Vagina (tissue), 2 donors: ENCODE results near the gene PMM2.

ENCODE experiments used
- CTCF ChIP-seq, 3 experiments: fragments of 450-650 bp in 2 of 3; fragments of 200-600 bp in 1 of 3; sonication (generic) in 1 of 3; IDR thresholded peaks; one replicate each; pipeline ENCODE4 v1.5.1; 2017 to 2019; ENCODE audit warnings: antibody characterized with exemption in 3 of 3, mild to moderate bottlenecking in 2 of 3, moderate library complexity in 2 of 3
- POLR2A ChIP-seq, 2 donors: fragments of 450-650 bp; IDR thresholded peaks; one replicate each; pipeline ENCODE4 v1.6.1; 2017; ENCODE audit warnings: antibody characterized with exemption in 2 of 2, mild to moderate bottlenecking in 2 of 2, moderate library complexity in 2 of 2
- POLR2AphosphoS5 ChIP-seq, 2 donors: sonication (generic); formaldehyde crosslinking; IDR thresholded peaks; one replicate each; pipeline ENCODE4 v1.9.0; 2017; ENCODE audit warnings: antibody characterized with exemption in 2 of 2, mild to moderate bottlenecking in 2 of 2, low read depth in 1 of 2; ENCODE audit not compliant: insufficient read depth in 1 of 2

GRCh38 chr16:8796469-8797363 lies 923 bp upstream of the PMM2 start:
- no peak for TF ChIP-seq CTCF (IDR thresholded peaks at IDR 0.05)
- no peak for TF ChIP-seq POLR2A (IDR thresholded peaks at IDR 0.05)
- TF ChIP-seq POLR2AphosphoS5 (IDR thresholded peaks at IDR 0.05; ENCODE audit: insufficient read depth in 1 of 2, low read depth in 1 of 2): no peak
